Fibroblast of skin of right biceps (primary cell): ENCODE results near the gene DOCK1.
"Not testable (repeated sequence)": the region's sequence is repeated elsewhere in the genome, so short reads cannot be mapped to it uniquely, and the experiment has no call there.

Experiments
- DNase-seq: peaks from one replicate; pipeline ENCODE4 v3.0.0-alpha.2; 2013

The DOCK1 gene

DNA sequence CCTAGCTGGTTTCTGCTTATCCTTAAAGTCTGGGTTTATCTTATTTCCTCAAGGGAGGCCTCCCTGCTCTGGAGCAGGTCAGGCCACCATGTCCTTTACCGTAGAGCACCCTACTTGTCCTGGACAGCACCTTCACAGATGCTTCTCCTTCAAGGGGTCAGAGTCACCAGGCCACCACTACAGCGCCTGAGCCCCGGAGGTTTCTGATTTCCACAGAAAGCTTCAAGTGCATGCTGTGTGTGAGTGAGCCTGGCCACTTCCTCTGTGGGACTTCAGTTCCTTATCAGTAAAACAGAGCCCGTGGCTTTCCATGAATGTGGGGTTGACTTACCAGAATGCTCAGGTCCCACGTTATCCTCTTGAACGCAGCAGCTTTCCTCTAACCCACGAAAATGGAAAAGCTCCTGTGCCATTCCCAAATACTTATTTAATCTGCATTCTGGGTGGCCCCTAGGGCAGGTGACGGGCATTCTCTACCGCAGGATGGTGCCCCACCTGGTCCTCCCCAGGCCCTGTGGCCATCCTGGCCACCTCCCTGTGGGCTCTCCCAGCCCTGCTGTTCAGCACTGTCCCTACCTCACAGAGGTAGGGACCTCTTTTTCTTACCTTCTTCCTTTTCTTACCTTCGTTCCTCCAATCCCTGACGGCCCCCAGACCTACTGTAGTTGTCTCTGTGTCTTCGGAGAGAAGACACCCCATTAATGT, 1.4 kb upstream of the DOCK1 start:
- no peak for DNase-seq

DNA sequence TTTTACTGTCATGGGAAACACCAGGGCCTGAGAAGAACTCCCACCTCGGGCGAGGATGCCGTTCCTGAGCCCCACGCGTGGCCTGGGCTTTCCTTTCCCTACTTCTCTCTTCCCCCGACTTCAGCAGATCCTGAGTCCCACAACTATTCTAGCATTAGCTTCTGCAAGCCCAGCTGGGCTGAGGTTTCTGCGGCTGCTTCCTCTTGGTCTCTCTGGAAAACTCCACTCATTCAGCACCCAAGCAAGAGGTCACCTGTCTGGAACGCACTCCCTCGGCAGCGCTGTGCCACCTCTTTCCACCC, 761 bp upstream of the DOCK1 start:
- peak; percentile 14 for DNase-seq

DNA sequence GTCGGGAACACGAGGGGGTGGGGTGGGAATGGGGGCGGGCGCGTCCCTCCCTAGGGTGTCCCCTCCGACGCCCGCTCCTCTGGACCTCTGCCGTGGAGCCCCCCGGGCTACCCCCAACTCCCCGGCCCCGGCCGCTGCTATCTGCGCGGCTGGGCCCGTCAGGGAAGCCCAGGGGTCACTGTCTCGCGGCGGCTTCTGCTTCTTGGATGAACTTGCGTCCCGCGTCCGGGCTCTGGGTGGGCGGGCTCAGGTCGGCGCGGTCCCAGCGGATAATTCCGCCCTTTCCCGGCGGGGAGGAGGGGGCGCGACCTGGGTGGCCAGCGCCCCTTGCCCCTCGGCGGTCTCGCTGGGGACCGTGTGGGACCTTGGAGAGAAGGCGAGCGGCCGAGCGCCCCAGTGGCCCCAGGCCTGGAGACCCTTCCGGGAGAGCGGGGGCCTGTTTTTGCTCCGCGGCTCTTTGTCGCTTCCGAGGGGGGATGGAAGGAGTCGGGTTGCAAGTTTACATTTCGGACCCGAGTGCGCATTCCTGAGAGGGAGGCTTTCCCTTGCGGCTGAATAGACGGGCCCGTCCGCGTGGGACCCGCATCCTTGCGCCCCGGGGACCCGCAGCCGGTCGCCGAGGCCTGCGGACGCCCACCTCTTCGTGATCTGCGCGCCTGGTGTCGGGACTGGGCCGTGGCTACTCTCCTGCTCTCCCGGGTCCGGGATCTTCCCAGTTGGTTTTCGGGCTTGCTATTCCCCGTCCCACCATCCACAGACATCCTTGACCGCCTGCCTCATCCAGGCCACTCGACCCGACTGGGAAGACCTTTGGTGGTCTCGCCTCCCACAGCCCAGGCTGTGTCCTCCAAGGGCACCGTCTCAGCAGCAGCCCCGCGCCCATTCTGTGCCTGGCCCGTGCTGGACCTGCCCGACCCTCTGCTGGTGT, 812 bp downstream of the DOCK1 start:
- DNase-seq = peak; percentile 62

DNA sequence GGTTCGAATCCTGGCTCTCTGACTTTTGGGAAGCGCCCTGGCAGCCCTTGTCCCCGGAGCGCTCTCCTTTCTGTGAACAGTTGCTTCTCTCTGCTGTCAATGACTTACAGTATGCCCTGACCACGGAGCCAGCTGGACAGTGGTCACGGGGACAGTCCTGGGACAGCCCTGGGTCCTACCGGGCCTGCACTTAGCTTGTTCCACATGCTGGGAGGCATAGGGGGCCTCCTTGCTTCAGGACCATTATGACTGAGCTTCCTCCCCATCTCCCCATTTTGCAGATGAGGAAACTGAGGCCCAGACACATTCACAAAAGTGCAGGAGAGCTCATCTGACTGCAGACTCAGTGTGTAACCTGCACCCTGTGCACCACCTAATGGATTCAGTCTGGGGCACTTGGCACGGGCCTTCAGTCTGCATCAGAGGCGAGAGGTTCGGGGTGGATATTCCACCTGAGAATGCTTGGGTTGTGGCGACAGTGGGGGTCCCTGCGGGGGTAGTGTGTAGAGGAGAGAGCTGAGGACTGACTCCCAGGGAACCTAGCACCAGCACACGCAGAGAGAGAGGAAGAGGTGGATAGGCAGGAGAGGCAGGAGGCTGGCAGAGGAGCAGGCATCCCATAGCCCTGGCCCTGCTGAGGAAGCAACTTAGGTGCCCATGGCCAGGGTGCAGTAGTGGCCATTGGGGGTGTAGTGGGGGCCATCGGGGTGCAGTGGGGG, 1.6 kb downstream of the DOCK1 start:
- no peak for DNase-seq

DNA sequence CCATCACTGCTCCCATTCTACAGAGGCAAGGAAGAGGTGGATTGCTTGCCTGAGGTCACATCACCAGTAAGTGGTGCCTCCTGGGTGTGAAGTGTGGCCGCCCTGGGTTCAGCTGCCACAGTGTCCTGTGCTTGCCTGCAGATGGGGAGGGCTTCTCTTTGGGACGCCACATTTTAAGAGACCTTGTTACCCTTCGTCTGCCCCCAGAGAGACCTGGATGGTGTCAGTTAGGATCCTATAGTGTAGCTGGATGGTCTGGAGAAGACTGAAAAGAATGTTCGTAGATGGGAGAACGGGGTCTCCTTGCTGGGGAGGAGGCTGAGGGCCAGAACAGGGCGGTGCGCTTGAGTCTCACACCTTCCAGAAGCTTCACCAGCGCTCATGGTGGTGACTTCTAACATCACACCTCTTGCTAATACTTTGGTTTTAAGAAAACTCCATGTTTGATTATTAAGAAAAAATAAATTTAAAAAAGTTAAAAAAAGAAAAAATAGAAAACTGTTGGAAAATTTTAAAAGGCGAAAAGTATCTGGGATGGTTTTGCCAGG, 2.3 kb downstream of the DOCK1 start:
- DNase-seq = no peak

DNA sequence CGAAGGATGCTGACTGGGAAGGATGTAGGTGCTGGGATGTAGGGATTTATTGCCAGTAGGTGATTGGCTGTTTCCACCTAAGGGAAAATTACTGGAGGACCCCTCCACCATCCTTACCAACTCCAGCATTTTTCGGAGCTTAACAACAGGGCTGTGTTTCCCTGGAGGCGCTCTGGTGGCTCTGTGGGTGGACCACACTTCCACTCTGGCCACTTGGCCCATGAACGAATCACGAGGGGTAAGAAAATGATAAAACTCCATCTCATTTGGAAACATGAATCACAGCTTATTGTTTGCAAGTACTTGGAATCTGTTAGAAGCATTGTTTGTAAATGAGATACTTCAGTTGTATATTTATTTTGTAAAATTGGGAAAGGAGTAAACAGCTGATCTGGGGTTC, 3.0 kb downstream of the DOCK1 start:
- no peak for DNase-seq

DNA sequence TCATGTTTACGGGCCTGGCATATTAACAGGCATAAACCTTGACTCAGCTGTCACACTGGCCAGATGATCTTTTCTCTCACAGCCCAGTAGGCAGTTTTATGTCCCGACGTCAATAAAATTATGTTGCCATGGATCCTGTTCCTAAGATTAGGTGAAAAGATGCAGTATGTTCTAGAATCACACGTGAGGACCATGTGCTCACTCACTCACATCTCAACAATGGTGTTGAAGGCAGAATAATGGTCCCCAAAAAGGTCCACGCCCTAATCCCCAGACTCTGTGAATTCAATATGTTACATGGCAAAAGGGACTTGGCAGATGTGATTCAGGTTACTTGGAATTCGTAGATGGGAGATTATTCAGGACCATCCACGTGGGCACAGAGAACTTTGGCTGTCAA, 3.5 kb downstream of the DOCK1 start:
- no peak for DNase-seq

DNA sequence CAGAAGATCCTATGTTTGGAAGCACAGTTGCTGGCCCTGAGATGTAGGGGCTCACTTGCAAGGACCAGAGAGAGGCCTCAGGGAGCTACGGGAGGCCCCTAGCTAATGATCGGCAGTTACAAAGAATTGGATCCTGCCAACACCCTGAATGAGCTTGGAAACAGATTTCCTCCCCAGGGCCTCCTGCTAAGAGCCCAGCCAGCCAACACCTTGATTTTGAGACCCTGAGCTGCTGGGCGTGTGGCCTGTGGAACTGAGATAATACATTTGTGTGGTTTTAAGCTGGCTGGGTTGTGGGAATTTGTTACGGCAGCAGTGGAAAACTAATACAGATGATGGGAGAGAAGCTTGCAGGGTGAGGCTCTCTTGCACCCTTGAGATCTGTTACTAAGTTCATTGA, 3.9 kb downstream of the DOCK1 start:
- DNase-seq = no peak

DNA sequence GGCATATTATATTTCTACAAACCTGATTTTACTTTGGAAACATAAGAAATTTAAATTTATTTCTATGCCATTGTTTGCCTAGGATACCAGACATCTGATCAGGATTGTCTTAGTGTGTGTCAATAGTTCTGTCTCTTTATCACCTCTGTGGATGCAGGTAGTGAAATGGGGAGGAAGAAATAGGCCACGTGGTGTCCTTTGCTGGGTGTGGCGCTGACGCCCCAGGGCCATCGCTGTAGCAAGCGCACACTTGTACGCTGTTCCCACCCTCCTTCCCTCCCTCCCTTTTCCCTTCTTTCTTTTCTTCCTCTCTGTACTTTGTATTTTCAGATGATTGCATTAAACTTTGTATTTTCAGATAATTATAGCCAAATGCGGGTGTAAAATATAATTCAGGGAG, 5.0 kb downstream of the DOCK1 start:
- DNase-seq = no peak

DNA sequence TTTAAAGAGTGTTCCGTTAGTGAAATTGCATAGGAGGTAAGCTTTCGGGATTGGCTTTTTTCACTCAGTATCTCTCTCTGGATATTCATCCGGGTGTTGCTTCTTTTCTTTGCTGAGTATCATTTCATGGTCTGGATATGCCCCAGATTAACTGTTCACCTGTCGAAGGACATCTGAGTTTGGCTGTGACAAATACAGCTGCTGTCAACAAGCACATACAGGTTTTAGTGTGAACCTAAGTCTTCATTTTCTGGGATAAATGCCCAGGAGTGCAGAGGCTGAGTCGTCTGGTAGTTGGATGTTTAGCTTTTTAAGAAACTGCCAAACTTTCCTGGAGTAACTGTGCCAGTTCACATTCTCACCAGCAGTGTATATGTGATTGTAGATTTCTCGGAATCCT, 5.6 kb downstream of the DOCK1 start:
- DNase-seq = peak; percentile 19

DNA sequence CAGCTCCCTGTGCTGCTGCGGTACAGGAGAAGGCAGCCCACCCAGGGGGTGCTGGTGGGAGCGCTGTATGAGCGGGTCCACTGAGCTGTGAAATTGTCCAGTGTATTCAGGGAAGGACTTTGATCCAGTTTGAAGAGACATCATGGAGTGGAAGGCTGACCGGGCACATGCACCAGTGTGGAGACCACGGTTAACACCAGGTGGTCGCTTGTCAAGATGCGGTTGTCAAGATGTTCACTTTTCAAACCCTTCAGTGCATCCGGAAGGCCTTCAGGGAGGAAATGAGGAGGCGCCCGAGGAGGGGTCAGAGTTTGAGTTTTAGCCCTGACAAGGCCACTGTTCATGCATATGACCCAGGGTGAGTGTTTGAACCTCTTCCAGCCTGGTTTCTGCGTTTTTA, 6.1 kb downstream of the DOCK1 start:
- DNase-seq = no peak

DNA sequence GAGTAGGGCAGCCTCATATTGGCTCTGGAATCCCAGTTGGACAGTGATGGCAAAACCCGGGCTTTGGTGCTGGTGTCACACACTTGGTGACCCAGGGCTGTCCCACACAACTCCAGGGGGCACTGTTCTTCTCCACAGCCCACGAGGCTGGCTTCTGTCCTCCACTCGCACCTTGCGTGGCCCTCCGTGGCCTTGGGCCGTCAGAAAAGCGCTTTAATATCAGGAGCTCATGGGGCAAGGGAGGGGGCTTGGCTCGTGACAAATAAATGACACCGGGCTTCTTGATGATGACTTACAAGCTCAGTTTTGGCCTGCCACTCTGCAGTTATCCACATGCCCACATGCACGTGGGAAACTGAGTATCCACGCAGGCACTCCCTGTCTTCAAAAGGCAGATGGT, 8.1 kb downstream of the DOCK1 start:
- no peak for DNase-seq

DNA sequence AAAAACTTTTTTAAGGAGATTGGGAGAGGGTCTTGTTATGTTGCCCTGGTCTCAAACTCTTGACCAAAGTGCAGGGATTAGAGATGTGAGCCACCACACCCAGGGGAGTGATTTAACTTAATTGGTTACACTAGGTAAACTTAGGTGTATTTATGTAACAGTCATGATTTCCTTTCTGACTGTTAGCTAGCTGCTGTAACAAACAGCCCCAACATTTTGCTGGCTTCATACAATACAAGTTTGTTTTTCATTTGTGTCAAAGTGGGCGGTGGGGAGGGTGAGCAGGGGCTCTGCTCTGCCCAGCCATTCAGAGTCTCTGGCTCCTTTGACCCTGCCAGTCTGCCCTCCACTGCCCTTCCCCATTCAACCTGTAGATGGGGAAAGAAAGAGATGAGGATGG, 9.3 kb downstream of the DOCK1 start:
- DNase-seq = no peak

DNA sequence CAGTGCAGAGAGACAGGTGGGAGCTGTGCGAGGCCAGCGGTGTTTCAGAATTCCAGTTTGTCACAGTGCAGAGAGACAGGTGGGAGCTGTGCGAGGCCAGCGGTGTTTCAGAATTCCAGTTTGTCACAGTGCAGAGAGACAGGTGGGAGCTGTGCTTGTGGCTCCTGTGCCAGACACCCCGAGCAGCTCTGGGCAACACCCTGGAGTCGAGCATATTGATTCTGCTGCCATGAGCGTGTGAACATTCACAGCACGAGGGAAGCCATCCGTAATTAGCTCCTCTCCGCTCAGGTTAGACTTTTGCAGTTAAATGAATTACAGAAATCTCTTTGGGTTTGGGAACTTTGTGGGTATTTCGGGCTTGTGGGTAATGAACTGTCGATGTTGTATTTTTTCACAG, 11.7 kb downstream of the DOCK1 start:
- DNase-seq = not testable (repeated sequence)

DNA sequence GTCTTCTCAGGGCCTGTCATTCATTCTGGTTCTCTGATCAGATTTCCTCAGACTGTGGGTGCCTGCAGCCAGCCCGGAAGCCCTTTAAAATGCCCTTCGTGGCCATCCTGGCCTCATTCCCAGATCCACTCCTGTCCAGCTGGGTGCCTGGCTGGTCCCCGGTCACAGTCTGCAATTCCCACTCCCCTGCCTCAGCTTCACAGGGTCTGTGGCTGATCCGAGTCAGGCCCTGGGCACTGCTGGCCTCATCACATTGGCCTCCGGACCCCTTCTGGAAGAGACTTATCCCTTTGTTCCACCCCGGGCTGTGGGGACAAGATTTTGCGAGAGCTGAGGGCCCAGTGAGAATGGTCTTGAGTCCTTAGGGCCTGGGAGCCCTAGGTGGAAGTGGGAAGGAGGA, 12.1 kb downstream of the DOCK1 start:
- DNase-seq = no peak

DNA sequence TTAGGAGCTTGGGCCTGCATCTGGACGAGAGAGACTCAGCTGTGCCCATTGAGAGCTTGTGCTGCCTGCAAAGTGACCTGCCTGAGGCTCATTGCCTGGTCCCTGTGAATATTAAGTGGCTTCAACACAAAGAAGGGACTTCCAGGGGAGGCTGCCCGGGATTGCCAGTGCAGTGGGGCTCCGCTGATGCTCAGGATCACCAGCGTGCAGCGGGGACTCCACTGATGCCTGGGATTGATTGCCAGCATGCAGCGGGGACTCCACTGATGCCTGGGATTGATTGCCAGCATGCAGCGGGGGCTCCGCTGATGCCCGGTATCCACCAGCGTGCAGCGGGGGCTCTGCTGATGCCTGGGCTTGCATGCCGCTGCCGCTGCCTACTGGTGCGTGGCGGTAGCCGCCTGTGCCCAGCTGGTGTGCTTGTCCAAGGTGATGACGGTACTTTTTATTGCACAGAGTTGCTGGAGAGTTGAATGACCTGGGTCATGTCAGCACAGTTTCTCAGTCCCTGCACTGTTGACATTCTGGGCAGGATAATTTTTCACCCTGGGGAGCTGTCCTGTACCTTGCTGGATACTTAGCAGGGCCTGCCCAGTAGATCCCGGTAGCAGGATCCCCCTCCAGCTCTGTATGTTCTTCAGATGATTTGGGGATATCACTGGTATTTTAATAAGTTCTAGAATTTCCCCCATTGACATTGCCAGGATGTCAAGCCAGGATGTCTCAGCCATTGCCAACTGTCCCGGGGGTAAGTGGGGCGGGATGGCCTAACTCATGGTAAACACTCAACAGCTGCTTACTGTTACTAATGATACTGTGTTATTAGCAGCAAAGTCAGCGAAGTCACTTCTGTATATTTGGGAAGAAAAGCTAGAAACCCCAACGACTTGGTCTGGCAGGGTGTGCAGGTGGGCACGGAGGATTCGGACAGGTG, 13.0 kb downstream of the DOCK1 start:
- no peak for DNase-seq

DNA sequence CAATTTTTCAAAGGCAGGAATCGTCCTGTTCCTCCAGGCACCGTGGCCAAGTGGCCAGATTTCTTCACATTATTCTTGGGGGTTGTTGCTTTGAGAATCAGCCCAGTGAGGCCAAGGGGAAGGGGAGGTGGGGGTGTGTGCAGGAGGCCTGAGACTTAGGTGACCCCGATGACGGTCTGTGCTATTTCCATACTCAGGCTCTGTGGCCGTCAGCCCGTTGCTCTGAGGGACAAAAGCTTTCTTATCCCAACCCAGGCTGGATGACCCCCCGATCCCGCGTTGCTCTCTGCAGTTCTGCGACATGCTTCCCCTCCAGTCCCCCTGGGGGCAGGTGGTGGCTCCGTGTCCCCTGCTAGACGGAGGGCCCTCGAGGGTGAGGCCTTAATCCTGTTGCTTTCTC, 14.2 kb downstream of the DOCK1 start:
- DNase-seq = no peak

DNA sequence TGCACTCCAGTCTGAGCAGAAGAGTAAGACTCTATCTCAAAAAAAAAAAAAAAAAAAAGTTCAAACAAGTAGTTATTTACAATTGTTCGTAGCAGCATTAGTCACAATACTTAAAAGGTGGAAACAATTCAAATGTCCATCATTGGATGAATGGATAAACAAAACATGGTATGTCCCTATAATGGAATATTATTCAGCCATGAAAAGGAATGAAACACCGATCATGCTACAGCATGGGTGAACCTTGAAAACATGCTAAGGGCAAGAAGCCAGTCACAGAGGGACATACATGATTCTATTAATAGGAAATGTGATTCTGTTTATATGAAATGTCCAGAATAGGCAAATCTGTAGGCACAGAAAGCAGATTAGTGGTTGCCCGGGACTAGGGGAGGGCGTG, 15.9 kb downstream of the DOCK1 start:
- DNase-seq = no peak

DNA sequence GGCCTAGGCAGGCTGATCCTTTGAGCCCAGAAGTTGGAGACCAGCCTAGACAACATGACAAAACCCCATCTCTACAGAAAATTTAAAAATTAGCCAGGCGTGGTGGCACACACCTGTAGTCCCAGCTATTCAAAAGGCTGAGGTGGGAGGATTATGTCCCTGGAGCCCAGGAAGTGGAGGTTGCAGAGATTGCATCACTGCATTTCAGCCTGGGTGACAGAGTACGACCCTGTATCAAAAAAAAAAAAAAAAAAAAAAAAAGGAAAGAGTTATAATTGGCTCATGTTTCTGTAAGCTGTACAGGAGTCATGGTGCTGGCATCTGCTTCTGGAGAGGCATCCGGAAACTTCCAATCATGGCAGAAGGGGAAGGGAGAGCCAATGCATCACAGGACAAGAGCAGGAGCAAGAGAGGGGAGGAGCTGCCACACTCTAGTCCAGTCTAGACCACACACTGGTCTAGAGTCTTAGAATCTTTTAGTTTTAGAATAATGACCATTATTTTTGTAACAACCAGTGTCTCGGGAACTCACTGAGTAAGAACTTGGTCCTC, 16.8 kb downstream of the DOCK1 start:
- peak; percentile 76 for DNase-seq

DNA sequence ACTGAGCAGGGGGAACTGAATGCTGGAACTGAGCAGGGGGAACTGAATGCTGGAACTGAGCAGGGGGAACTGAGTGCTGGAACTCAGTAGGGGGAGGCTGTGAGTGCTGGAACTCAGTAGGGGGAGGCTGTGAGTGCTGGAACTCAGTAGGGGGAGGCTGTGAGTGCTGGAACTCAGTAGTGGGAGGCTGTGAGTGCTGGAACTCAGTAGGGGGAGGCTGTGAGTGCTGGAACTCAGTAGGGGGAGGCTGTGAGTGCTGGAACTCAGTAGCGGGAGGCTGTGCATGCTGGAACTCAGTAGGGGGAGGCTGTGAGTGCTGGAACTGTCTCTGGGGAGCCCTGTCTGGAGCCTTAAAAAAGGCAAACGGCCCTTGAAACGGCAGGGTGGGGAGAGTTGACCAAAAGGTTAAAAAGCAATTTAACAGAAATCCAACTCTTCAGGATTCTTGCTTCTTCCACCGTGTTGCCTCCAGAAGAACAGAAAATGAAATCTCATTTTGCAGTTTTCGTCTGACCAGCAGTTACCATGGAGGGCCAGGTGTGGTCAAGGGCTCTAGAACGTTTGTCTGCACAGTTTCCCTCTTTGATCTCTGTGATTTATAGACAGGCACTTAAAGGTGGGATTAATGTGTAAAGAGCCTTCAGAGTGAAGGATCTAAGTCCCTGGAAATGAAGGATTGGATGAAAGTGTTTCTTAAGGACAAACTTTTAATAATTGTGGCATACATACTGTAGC, 19.1 kb downstream of the DOCK1 start:
- no peak for DNase-seq

DNA sequence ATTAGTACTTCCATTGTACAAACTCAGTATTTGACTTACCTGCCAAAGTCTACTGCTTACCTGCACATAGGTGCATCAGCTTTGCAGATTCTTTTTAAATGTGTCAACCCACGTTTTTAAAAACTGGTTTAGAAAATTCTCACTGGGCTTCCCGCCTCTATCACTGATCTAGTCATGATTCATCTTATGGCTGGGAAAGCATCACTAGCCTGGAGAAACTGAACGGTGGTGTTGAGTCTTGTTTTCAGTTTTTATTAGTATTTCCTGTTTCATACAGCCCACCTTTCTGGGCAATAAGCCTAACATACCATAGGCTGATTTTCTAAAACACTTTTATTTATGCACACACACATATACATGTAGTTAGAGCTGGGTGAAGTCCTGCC, 19.7 kb downstream of the DOCK1 start:
- peak; percentile 48 for DNase-seq

DNA sequence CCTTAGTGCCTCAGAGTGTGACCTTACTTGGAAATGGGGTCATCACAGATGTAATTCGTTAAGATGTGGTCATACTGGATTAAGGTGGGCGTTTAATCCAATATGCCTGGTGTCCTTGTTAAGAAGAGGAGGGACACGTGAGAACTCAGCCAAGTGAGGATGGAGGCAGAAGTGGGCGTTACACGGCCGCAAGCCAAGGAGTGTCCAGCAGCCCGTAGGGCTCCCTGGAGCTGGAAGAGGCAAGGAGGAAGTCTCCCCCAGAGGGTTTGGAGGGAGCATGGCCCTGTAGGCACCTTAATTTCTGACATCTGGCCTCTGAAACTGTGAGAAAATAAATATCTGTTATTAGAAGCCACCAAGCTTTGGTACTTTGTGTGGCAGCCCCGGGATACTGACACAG, 21.3 kb downstream of the DOCK1 start:
- no peak for DNase-seq
